Measurements from ENCODE around the gene ITGA11. TPM values are rescaled to one million over a fixed set of nuclear protein-coding genes. Genes with fewer than 3 reads are reported as not detected.

Gene ITGA11
- total and polyA plus RNA-seq, 2 of the 4 experiments (the other 2 are of a cell fraction), result 4.1 to 6.6 TPM

DNA sequence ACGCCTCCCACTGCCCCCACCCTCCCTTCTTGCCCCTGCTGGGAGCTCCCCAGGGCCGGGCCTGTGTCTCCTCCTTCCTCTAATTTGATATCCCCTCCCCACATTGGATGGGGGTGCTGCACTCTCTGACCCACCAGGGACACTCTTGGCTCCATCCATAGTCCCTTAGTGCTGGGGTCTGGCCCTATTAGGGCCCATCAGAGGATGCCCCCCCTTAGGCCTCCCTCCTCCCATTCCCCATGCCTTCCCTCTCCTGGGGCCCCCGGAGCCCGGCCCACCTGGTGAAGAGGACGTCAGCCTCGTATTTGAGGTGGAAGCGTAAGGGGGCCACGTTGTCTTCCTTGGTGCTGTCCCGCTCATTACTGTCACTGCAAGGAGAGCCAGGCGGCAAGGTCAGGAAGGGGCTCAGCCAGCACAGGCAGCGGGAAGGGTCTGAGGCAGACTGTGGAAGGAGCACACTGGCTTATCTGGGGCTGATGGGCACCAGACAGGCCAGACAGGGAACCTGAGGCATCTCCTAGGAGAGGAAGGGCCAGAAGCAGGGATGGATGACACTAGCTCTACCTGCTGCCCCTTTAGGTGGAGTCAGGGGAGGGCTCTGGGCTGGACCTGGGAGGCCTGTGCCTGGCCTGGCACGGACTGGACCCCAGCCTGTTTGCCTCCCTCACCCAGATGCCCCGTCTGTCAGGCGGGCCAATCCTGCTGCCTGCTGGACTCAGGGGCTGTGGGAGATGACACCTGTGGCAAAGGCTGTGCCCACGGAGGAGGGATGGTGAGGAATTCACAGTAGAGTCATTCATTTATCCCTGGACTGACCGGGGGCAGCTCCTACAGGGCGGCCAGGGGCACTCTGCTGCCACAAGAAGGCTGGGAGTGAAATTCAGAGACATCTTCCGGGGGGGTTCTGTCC is 118.2 kb downstream of the ITGA11 start:
- no peak overlapping the region for H3K4ac ChIP-seq (ENCODE audit: low read depth, low read length)
- DNase-seq, result no peak
- intact Hi-C loops (cut with micrococcal nuclease), result no loop called here
- peaks cover 12% of the 10 kb centered on the region for H3K4me1 ChIP-seq (ENCODE audit: control insufficient read depth, insufficient read depth, low read length)
- H4K8ac ChIP-seq (ENCODE audit: low read depth in 2 of 2, low read length in 2 of 2), result no peak overlapping the region
- peaks cover 1% of the 10 kb centered on the region; the same call in 1 of the 2 replicates for H3K9me3 ChIP-seq (ENCODE audit: control insufficient read depth, insufficient read depth, low read length)
- H3K36me3 ChIP-seq (ENCODE audit: control insufficient read depth, insufficient read depth, low read length), result peaks cover 7% of the 10 kb centered on the region; the same call in 1 of the 2 replicates
- no peak overlapping the region for H2BK20ac ChIP-seq (ENCODE audit: low read depth, low read length)
- H3K23ac ChIP-seq (ENCODE audit: low read depth, low read length), result no peak overlapping the region; the same call in 1 of the 2 replicates
- CTCF ChIA-PET, result interaction anchor here (1.0 kb wide), 1 partner anchor 24 kb away, joined by 4 read pairs; no protein-coding TSS in a partner anchor
- H3K56ac ChIP-seq (ENCODE audit: extremely low read depth, insufficient read depth, low read length), result no peak overlapping the region
- peak overlapping the region; percentile 23 for H2AK9ac ChIP-seq (replicated peaks; ENCODE audit: low read depth, low read length, poor library complexity)
- H3K18ac ChIP-seq (ENCODE audit: low read depth, low read length), result no peak overlapping the region; the same call in 1 of the 2 replicates
- no peak overlapping the region for H4K91ac ChIP-seq (ENCODE audit: insufficient read depth, low read depth, low read length)
- H2BK5ac ChIP-seq (ENCODE audit: low read depth, low read length, poor library complexity, severe bottlenecking), result no peak overlapping the region
- no peak overlapping the region for H3K27ac ChIP-seq (ENCODE audit: insufficient read depth, low read length)
- H2BK15ac ChIP-seq (ENCODE audit: low read depth, low read length), result no peak overlapping the region
- no peak overlapping the region for H4K5ac ChIP-seq (ENCODE audit: low read depth, low read length)
- H3K9me1 ChIP-seq (ENCODE audit: insufficient read depth, low read length), result 0 out of 2 replicates have a peak, but pooled peaks cover 5% of the 10 kb centered on the region
- ATAC-seq (ENCODE audit: low read depth), result no peak
- H2AFZ ChIP-seq (replicated peaks; ENCODE audit: low read length, poor library complexity), result no peak overlapping the region
- H2BK120ac ChIP-seq (ENCODE audit: low read depth, low read length), result no peak overlapping the region; the same call in 1 of the 2 replicates
- H3K4me2 ChIP-seq (ENCODE audit: low read depth, low read length), result no peak overlapping the region
- BruUV-seq (replicated peaks), result no TSS peak
- 93% methylated on average over 8 of the region's 18 CpGs; no CpG with 5 or more reads in 1 of the 2 experiments for WGBS, 2 experiments (ENCODE audit: extremely low coverage in 2 of 2, insufficient read length in 1 of 2)
- H2AK5ac ChIP-seq (ENCODE audit: low read depth, low read length), result peak overlapping the region; percentile 86
- H4K20me1 ChIP-seq (ENCODE audit: insufficient read depth, low read length), result no peaks in the 10 kb centered on the region
- TF ChIP-seq, protein P1, sequence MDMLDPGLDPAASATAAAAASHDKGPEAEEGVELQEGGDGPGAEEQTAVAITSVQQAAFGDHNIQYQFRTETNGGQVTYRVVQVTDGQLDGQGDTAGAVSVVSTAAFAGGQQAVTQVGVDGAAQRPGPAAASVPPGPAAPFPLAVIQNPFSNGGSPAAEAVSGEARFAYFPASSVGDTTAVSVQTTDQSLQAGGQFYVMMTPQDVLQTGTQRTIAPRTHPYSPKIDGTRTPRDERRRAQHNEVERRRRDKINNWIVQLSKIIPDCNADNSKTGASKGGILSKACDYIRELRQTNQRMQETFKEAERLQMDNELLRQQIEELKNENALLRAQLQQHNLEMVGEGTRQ (IDR thresholded peaks at IDR 0.05; ENCODE audit: low read depth, low read length), result no peak
- no peak for TF ChIP-seq BHLHE40 (IDR thresholded peaks at IDR 0.05; ENCODE audit: low read depth, low read length)
- TF ChIP-seq, protein P2, sequence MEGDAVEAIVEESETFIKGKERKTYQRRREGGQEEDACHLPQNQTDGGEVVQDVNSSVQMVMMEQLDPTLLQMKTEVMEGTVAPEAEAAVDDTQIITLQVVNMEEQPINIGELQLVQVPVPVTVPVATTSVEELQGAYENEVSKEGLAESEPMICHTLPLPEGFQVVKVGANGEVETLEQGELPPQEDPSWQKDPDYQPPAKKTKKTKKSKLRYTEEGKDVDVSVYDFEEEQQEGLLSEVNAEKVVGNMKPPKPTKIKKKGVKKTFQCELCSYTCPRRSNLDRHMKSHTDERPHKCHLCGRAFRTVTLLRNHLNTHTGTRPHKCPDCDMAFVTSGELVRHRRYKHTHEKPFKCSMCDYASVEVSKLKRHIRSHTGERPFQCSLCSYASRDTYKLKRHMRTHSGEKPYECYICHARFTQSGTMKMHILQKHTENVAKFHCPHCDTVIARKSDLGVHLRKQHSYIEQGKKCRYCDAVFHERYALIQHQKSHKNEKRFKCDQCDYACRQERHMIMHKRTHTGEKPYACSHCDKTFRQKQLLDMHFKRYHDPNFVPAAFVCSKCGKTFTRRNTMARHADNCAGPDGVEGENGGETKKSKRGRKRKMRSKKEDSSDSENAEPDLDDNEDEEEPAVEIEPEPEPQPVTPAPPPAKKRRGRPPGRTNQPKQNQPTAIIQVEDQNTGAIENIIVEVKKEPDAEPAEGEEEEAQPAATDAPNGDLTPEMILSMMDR (conservative IDR thresholded peaks at IDR 0.05; ENCODE audit: low read depth, low read length), result no peak
- TF ChIP-seq MAFK (IDR thresholded peaks at IDR 0.05; ENCODE audit: low read depth, low read length), result no peak
- TF ChIP-seq RFX5 (IDR thresholded peaks at IDR 0.05; ENCODE audit: low read depth, low read length), result no peak
- TF ChIP-seq POLR2A (IDR thresholded peaks at IDR 0.05; ENCODE audit: low read depth, low read length), result no peak
- TF ChIP-seq RCOR1 (IDR thresholded peaks at IDR 0.05; ENCODE audit: insufficient replicate concordance, low read length), result no peak
- no peak for TF ChIP-seq MAZ (IDR thresholded peaks at IDR 0.05; ENCODE audit: borderline replicate concordance, low read depth, low read length)
- TF ChIP-seq FOS (IDR thresholded peaks at IDR 0.05; ENCODE audit: low read depth, low read length), result no peak
- TF ChIP-seq CEBPB (IDR thresholded peaks at IDR 0.05; ENCODE audit: low read depth, low read length), result no peak
- TF ChIP-seq CHD1 (IDR thresholded peaks at IDR 0.05; ENCODE audit: low read depth, low read length), result no peak
- TF ChIP-seq, protein P3, sequence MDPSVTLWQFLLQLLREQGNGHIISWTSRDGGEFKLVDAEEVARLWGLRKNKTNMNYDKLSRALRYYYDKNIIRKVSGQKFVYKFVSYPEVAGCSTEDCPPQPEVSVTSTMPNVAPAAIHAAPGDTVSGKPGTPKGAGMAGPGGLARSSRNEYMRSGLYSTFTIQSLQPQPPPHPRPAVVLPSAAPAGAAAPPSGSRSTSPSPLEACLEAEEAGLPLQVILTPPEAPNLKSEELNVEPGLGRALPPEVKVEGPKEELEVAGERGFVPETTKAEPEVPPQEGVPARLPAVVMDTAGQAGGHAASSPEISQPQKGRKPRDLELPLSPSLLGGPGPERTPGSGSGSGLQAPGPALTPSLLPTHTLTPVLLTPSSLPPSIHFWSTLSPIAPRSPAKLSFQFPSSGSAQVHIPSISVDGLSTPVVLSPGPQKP (IDR thresholded peaks at IDR 0.05; ENCODE audit: borderline replicate concordance, low read depth, low read length), result no peak
- TF ChIP-seq SMC3 (IDR thresholded peaks at IDR 0.05; ENCODE audit: low read depth, low read length), result no peak
- POLR2A ChIA-PET (ENCODE audit: unreplicated experiment), result no interaction called here
- no peak overlapping the region for H3K9ac ChIP-seq (ENCODE audit: low read depth, low read length)
- H3K79me1 ChIP-seq (ENCODE audit: low read depth in 1 of 2, low read length in 2 of 2), result no peaks in the 10 kb centered on the region
- dilution Hi-C loops (cut with HindIII; ENCODE audit: low sequenced_read_pairs, unreplicated experiment), result no loop called here
- H3K4me3 ChIP-seq (ENCODE audit: insufficient read depth, low read depth, low read length), result no peak overlapping the region
- in situ Hi-C loops (cut with MboI; ENCODE audit: low sequenced_read_pairs), result no loop called here
- no peak overlapping the region for H3K14ac ChIP-seq (replicated peaks; ENCODE audit: low read depth, low read length)
- no peaks in the 10 kb centered on the region for H3K27me3 ChIP-seq (ENCODE audit: control insufficient read depth, insufficient read depth, low read length)

Measured in IMR-90 (cell line).